DOHH2 (cell line): Measurements from ENCODE around the gene PPFIBP1.

Source experiments
- H3F3A ChIP-seq: fragments of 200-600 bp; sonication (generic), shearing (Covaris generic); 2 replicates; pipeline ENCODE4 v1.6.0; 2016; ENCODE audit warnings: antibody characterized with exemption, mild to moderate bottlenecking; ENCODE audit not compliant: control insufficient read depth, insufficient read depth
- H3K27ac ChIP-seq: fragments of 200-600 bp; sonication (generic); 2 replicates; pipeline ENCODE4 v1.5.1; 2014; ENCODE audit warnings: low read depth, mild to moderate bottlenecking, low read length, moderate library complexity
- H3K27me3 ChIP-seq: fragments of 200-600 bp; sonication (generic); 2 replicates; pipeline ENCODE4 v1.6.1; 2014; ENCODE audit warnings: mild to moderate bottlenecking, low read length, mixed read lengths; ENCODE audit not compliant: control insufficient read depth
- H3K36me3 ChIP-seq: fragments of 200-600 bp; sonication (generic); 2 replicates; pipeline ENCODE4 v1.6.1; 2014; ENCODE audit warnings: mild to moderate bottlenecking, low read length, moderate library complexity, mixed read lengths; ENCODE audit not compliant: control insufficient read depth
- H3K4me1 ChIP-seq: fragments of 200-600 bp; sonication (generic); 2 replicates; pipeline ENCODE4 v1.6.1; 2014; ENCODE audit warnings: mild to moderate bottlenecking, low read length, mixed read lengths; ENCODE audit not compliant: control insufficient read depth
- H3K4me2 ChIP-seq: fragments of 200-600 bp; sonication (generic); 2 replicates; pipeline ENCODE4 v1.6.0; 2014; ENCODE audit warnings: mild to moderate bottlenecking, low read length, moderate library complexity
- H3K4me3 ChIP-seq: fragments of 200-600 bp; sonication (generic); 2 replicates; pipeline ENCODE4 v1.5.1; 2014; ENCODE audit warnings: mild to moderate bottlenecking, low read length, mixed read lengths
- H3K79me2 ChIP-seq: fragments of 200-600 bp; sonication (generic); 2 replicates; pipeline ENCODE4 v1.6.1; 2014; ENCODE audit warnings: mild to moderate bottlenecking, low read length, mixed read lengths; ENCODE audit not compliant: control insufficient read depth
- H3K9me2 ChIP-seq: fragments of 200-600 bp; sonication (generic); replicated peaks from 2 replicates; pipeline ENCODE4 v1.6.1; 2014; ENCODE audit warnings: mild to moderate bottlenecking, low read length, mixed read lengths; ENCODE audit not compliant: control insufficient read depth
- H3K9me3 ChIP-seq: fragments of 200-600 bp; sonication (generic); 2 replicates; pipeline ENCODE4 v1.6.1; 2014; ENCODE audit warnings: antibody characterized with exemption, low read length, mixed read lengths; ENCODE audit not compliant: control insufficient read depth, insufficient read depth
- H4K20me1 ChIP-seq: fragments of 200-600 bp; sonication (generic); 2 replicates; pipeline ENCODE4 v1.6.0; 2014; ENCODE audit warnings: low read depth, mild to moderate bottlenecking, antibody characterized with exemption, low read length, moderate library complexity; ENCODE audit not compliant: control insufficient read depth, insufficient read depth
- CTCF ChIP-seq: fragments of 200-600 bp; sonication (generic); IDR thresholded peaks from one replicate; pipeline ENCODE4 v1.5.1; 2014; ENCODE audit warnings: antibody characterized with exemption, mild to moderate bottlenecking, low read depth, low read length; ENCODE audit not compliant: poor library complexity, severe bottlenecking
- EZH2phosphoT487 ChIP-seq: fragments of 200-600 bp; sonication (generic); IDR thresholded peaks from 2 replicates; pipeline ENCODE4 v1.6.1; 2017; ENCODE audit warnings: borderline replicate concordance, mild to moderate bottlenecking, antibody characterized with exemption, low read length, moderate library complexity, mixed read lengths

The PPFIBP1 gene

GRCh38 chr12:27488479-27488878 is 35.5 kb upstream of the PPFIBP1 start:
- Histone ChIP-seq H4K20me1 (no peaks in the 10 kb centered on the region), H3K36me3 (no peaks in the 10 kb centered on the region), H3K79me2 (no peaks in the 10 kb centered on the region), H3K9me2 (no peaks in the 10 kb centered on the region), H3K4me3 (no peak overlapping the region), H3K27ac (no peak overlapping the region), H3K27me3 (no peaks in the 10 kb centered on the region), H3K9me3 (no peaks in the 10 kb centered on the region), H3K4me2 (no peak overlapping the region), H3F3A (no peaks in the 10 kb centered on the region), H3K4me1 (no peaks in the 10 kb centered on the region)
- TF ChIP-seq EZH2phosphoT487 (no peak), CTCF (no peak)

- Histone ChIP-seq H3K36me3 (no peaks in the 10 kb centered on the region), H3K9me2 (no peaks in the 10 kb centered on the region), H3K27me3 (no peaks in the 10 kb centered on the region), H3K4me2 (no peak overlapping the region), H3K27ac (no peak overlapping the region), H3F3A (no peaks in the 10 kb centered on the region), H3K79me2 (no peaks in the 10 kb centered on the region), H3K4me1 (no peaks in the 10 kb centered on the region), H3K4me3 (no peak overlapping the region), H3K9me3 (no peaks in the 10 kb centered on the region), H4K20me1 (no peaks in the 10 kb centered on the region)
- no peak for TF ChIP-seq CTCF
- TF ChIP-seq EZH2phosphoT487: no peak
These were observed 32.8 kb upstream of the PPFIBP1 start for GRCh38 chr12:27491226-27491625.

- no peak overlapping the region for H3K27ac ChIP-seq
- H3K9me3 ChIP-seq: no peaks in the 10 kb centered on the region
- no peaks in the 10 kb centered on the region for H3K9me2 ChIP-seq
- no peak overlapping the region for H3K4me2 ChIP-seq
- no peaks in the 10 kb centered on the region for H3K79me2 ChIP-seq
- no peaks in the 10 kb centered on the region for H3K27me3 ChIP-seq
- no peaks in the 10 kb centered on the region for H4K20me1 ChIP-seq
- no peak for TF ChIP-seq EZH2phosphoT487
- no peak for TF ChIP-seq CTCF
- no peaks in the 10 kb centered on the region for H3K36me3 ChIP-seq
- no peak overlapping the region for H3K4me3 ChIP-seq
- no peaks in the 10 kb centered on the region for H3F3A ChIP-seq
- no peaks in the 10 kb centered on the region for H3K4me1 ChIP-seq
These were observed 30.6 kb upstream of the PPFIBP1 start for GRCh38 chr12:27493260-27493940.

- H3K36me3 ChIP-seq: no peaks in the 10 kb centered on the region
- H3K4me3 ChIP-seq: no peak overlapping the region
- 0 out of 2 replicates have a peak, but pooled peaks cover 3% of the 10 kb centered on the region for H3K27me3 ChIP-seq
- TF ChIP-seq CTCF (no peak), EZH2phosphoT487 (no peak)
- H3K9me2 ChIP-seq: no peaks in the 10 kb centered on the region
- H3K79me2 ChIP-seq: no peaks in the 10 kb centered on the region
- H3K9me3 ChIP-seq: no peaks in the 10 kb centered on the region
- no peak overlapping the region for H3K27ac ChIP-seq
- H3K4me2 ChIP-seq: no peak overlapping the region
- H4K20me1 ChIP-seq: no peaks in the 10 kb centered on the region
- H3F3A ChIP-seq: no peaks in the 10 kb centered on the region
- no peaks in the 10 kb centered on the region for H3K4me1 ChIP-seq
These were observed 26.6 kb upstream of the PPFIBP1 start for GRCh38 chr12:27497446-27497845.
